ENCODE measurements around the gene CCDC149.

DNA sequence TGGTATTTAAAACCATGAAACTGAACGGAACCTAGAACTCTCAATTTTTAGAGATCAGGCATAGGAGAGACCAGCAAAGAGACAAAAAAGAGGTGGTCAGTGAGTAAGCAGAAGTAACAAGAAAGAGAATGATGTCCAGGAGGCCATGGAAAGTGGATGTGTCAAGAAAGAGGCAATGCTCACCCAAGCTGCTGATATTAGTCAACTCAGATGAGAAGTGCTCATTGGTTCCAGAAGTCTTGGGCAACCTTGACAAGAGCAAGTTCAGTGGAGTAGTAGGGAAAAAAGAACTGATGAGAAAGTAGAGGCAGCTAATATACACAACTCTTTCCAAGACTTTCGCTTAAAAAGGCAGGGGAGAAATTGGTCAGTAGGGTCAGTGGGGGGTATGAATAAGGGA, 23.0 kb upstream of the CCDC149 start:
- TF ChIP-seq, protein P1, sequence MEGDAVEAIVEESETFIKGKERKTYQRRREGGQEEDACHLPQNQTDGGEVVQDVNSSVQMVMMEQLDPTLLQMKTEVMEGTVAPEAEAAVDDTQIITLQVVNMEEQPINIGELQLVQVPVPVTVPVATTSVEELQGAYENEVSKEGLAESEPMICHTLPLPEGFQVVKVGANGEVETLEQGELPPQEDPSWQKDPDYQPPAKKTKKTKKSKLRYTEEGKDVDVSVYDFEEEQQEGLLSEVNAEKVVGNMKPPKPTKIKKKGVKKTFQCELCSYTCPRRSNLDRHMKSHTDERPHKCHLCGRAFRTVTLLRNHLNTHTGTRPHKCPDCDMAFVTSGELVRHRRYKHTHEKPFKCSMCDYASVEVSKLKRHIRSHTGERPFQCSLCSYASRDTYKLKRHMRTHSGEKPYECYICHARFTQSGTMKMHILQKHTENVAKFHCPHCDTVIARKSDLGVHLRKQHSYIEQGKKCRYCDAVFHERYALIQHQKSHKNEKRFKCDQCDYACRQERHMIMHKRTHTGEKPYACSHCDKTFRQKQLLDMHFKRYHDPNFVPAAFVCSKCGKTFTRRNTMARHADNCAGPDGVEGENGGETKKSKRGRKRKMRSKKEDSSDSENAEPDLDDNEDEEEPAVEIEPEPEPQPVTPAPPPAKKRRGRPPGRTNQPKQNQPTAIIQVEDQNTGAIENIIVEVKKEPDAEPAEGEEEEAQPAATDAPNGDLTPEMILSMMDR (IDR thresholded peaks at IDR 0.05; ENCODE audit: low read length) = no peak
- TF ChIP-seq EZH2 (optimal IDR thresholded peaks at IDR 0.05; ENCODE audit: low read depth, low read length) = no peak
- no peak for TF ChIP-seq EZH2phosphoT487 (IDR thresholded peaks at IDR 0.05; ENCODE audit: low read length)
